Thoracic aorta (tissue), 2 donors: Measurements from ENCODE around the gene RNF115. TPM values are rescaled to one million over a fixed set of nuclear protein-coding genes. Genes with fewer than 3 reads are reported as not detected.

ENCODE experiments used
- ATAC-seq: fragments of 150-250 bp; one replicate; pipeline ENCODE4 v1.8.0; 2017; ENCODE audit warnings: low read depth; ENCODE audit not compliant: insufficient number of reproducible peaks, low FRiP score
- DNase-seq: peaks from one replicate; pipeline ENCODE4 v3.0.0-alpha.2; 2020; ENCODE audit warnings: low spot score
- H3K27ac ChIP-seq, 2 donors: fragments of 200-600 bp; sonication (generic); 1 replicate in 1 of 2; 2 replicates in 1 of 2; pipeline ENCODE4 v1.5.1; 2016; ENCODE audit warnings: mild to moderate bottlenecking in 2 of 2, moderate library complexity in 2 of 2
- H3K27me3 ChIP-seq: fragments of 200-600 bp; sonication (generic); replicated peaks from 2 replicates; pipeline ENCODE4 v1.6.0; 2016; ENCODE audit warnings: mild to moderate bottlenecking; ENCODE audit not compliant: insufficient read depth
- H3K36me3 ChIP-seq: fragments of 200-600 bp; sonication (generic); one replicate; pipeline ENCODE4 v1.5.1; 2016
- H3K4me1 ChIP-seq, 2 donors: fragments of 200-600 bp; sonication (generic); 1 replicate in 1 of 2; 2 replicates in 1 of 2; pipeline versions ENCODE4 v1.5.1 to v1.6.0; 2016; ENCODE audit warnings: low read depth in 2 of 2, mild to moderate bottlenecking in 1 of 2; ENCODE audit not compliant: control insufficient read depth in 1 of 2
- H3K4me3 ChIP-seq: fragments of 200-600 bp; sonication (generic); 2 replicates; pipeline ENCODE4 v1.5.1; 2016; ENCODE audit warnings: mild to moderate bottlenecking
- H3K9me3 ChIP-seq: fragments of 200-600 bp; sonication (generic); 2 replicates; pipeline ENCODE4 v1.5.1; 2016
- total RNA-seq, 2 donors: library from RNA; depleted of rRNA; stranded (reverse); fragments of >200 nt; gene quantifications; one replicate each; pipeline versions ENCODE4 v1.1.0 to v1.2.3, GENCODE V29; 2016
- TF ChIP-seq, protein P1 (sequence below): fragments of 200-600 bp; sonication (generic); IDR thresholded peaks from one replicate; pipeline ENCODE4 v1.5.1; 2019; ENCODE audit warnings: antibody characterized with exemption

The RNF115 gene
- total RNA-seq, 2 donors from 2014 or later: 52.7 to 60.4 TPM

- peak; percentile 71 for ATAC-seq
- Histone ChIP-seq H3K9me3 (no peaks in the 10 kb centered on the region), H3K4me1 (peaks cover 19 to 70% of the 10 kb centered on the region in 2 donors), H3K4me3 (peak overlapping the region; percentile 64), H3K27me3 (no peaks in the 10 kb centered on the region), H3K27ac (peak overlapping the region; percentile 85 to 89), H3K36me3 (peaks cover 3% of the 10 kb centered on the region)
- TF ChIP-seq, protein P1, sequence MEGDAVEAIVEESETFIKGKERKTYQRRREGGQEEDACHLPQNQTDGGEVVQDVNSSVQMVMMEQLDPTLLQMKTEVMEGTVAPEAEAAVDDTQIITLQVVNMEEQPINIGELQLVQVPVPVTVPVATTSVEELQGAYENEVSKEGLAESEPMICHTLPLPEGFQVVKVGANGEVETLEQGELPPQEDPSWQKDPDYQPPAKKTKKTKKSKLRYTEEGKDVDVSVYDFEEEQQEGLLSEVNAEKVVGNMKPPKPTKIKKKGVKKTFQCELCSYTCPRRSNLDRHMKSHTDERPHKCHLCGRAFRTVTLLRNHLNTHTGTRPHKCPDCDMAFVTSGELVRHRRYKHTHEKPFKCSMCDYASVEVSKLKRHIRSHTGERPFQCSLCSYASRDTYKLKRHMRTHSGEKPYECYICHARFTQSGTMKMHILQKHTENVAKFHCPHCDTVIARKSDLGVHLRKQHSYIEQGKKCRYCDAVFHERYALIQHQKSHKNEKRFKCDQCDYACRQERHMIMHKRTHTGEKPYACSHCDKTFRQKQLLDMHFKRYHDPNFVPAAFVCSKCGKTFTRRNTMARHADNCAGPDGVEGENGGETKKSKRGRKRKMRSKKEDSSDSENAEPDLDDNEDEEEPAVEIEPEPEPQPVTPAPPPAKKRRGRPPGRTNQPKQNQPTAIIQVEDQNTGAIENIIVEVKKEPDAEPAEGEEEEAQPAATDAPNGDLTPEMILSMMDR: no peak
- no peak for DNase-seq
Observed at GRCh38 chr1:145782272-145783099, 41.4 kb downstream of the RNF115 start.

DNA sequence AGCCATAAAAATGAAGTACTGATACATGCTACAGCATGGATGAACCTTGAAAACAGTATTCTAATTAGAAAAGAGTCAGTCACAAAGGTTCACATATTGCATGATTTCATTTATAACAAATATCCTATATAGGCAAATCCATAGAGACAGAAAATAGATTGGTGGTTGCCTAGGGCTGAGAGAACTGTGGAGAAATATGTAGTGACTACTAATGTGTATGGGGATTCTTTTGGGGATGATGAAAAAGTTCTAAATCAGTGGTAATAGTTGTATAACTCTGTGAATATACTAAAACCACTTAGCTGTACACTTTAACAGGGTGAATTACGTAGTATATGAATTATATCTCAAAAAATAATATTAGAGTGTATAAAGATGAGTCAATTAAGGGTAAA, 45.8 kb downstream of the RNF115 start:
- no peaks in the 10 kb centered on the region for H3K9me3 ChIP-seq
- no peak for DNase-seq
- TF ChIP-seq, protein P1: no peak
- H3K36me3 ChIP-seq: peaks cover 7% of the 10 kb centered on the region
- H3K27ac ChIP-seq: peak overlapping the region in 1 of 2 donors; percentile 16
- H3K27me3 ChIP-seq: no peaks in the 10 kb centered on the region
- peaks cover 27 to 73% of the 10 kb centered on the region in 2 donors for H3K4me1 ChIP-seq
- H3K4me3 ChIP-seq: no peak overlapping the region
- no peak for ATAC-seq

DNA sequence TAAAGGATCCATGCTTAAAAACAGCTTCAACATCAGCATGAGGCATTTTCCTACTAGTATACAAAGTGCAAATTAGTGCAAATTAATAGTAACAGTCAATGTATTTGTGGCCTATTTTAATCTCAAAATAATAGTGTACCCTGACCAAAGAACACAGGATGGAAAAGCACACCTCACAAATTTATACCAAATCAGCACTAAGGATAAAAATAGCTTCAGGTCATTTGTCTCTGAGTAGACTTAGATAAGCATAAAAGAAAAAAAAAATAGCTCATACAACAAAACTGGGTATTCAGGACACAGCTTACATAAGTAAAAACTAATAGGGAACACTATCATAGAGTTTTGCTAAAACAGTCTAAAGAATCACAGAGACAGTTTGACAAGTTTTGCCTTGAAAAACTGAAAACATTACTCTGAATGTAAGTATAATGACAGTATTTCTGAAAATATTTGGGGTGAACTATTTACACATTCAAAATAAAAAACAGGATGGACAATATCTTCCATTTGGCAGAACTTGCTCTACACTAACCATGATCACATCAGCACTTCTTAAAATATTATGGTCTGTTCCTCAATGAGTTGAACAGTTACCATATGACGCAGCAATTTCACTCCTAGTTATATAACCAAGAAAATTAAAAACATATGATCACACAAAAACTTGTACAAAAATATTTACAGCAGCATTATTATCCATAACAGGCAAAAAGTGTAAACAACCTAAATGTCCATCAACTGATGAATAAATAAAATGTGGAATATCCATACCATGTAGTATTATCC, 46.3 kb downstream of the RNF115 start:
- no peak for ATAC-seq
- H3K4me1 ChIP-seq: peaks cover 27 to 79% of the 10 kb centered on the region in 2 donors

GRCh38 chr1:145773423-145773822, 50.5 kb downstream of the RNF115 start:
- H3K27ac ChIP-seq: no peak overlapping the region
- no peak for ATAC-seq

More for the DNA sequence above, 46.3 kb downstream of the RNF115 start:
- no peaks in the 10 kb centered on the region for H3K27me3 ChIP-seq
- H3K36me3 ChIP-seq: peaks cover 7% of the 10 kb centered on the region
- no peak overlapping the region for H3K4me3 ChIP-seq
- TF ChIP-seq, protein P1: no peak
- H3K9me3 ChIP-seq: no peaks in the 10 kb centered on the region
- DNase-seq: no peak
- peak overlapping the region in 1 of 2 donors; percentile 16 for H3K27ac ChIP-seq

More at GRCh38 chr1:145773423-145773822, 50.5 kb downstream of the RNF115 start:
- TF ChIP-seq, protein P1: no peak
- Histone ChIP-seq H3K4me3 (no peak overlapping the region), H3K4me1 (peaks cover 18 to 45% of the 10 kb centered on the region in 2 donors), H3K36me3 (peaks cover 21% of the 10 kb centered on the region), H3K27me3 (no peaks in the 10 kb centered on the region), H3K9me3 (no peaks in the 10 kb centered on the region)
- no peak for DNase-seq
